Measurements from ENCODE around the gene CNNM3. TPM values are rescaled to one million over a fixed set of nuclear protein-coding genes. Genes with fewer than 3 reads are reported as not detected.
A peak's percentile ranks its signal among the peaks of the same experiment; 100 is the strongest.

CNNM3 gene
- total and polyA plus RNA-seq, 2 experiments from 2014 or later, result 0.98 to 5.0 TPM

GRCh38 chr2:96866986-96867755 lies 51.1 kb downstream of the CNNM3 start:
- Histone ChIP-seq H3K36me3 (ENCODE audit: low read depth) (peaks cover 6% of the 10 kb centered on the region; the same call in 1 of the 2 replicates), H3K27me3 (replicated peaks; ENCODE audit: insufficient read depth) (no peaks in the 10 kb centered on the region), H3K4me3 (peak overlapping the region; percentile 86), H3K9ac (peak overlapping the region; percentile 95), H3K9me3 (ENCODE audit: low read depth) (no peaks in the 10 kb centered on the region), H3F3A (ENCODE audit: insufficient read depth) (no peaks in the 10 kb centered on the region), H3K9me2 (ENCODE audit: insufficient read depth) (no peaks in the 10 kb centered on the region), H3K4me2 (ENCODE audit: unreplicated experiment) (peak overlapping the region; percentile 99), H3K4me1 (ENCODE audit: insufficient read depth) (peaks cover 5% of the 10 kb centered on the region; the same call in 1 of the 2 replicates), H4K20me1 (ENCODE audit: insufficient read depth) (no peaks in the 10 kb centered on the region), H2AFZ (peak overlapping the region; percentile 78), H3K79me2 (ENCODE audit: insufficient read depth) (peaks cover 35% of the 10 kb centered on the region), H3K27ac (peak overlapping the region; percentile 75)
- WGBS, 2 experiments (ENCODE audit: low coverage in 1 of 2, low lambda C conversion rate in 2 of 2, missing lambda C conversion rate in 2 of 2), result 58 to 59% methylated on average over 22 of the region's 22 CpGs
- TF ChIP-seq EZH2phosphoT487 (IDR thresholded peaks at IDR 0.05; ENCODE audit: insufficient read depth, low read depth) (no peak), EZH2 (IDR thresholded peaks at IDR 0.05; ENCODE audit: insufficient read depth, poor library complexity, severe bottlenecking) (no peak)
- no peak for DNase-seq
- in situ Hi-C loops (cut with MboI), result loop anchor here (25.0 kb wide), 1 partner anchor 245 kb away; the partner anchor contains the start of gene ANKRD36

- peak overlapping the region; percentile 99 for H3K4me2 ChIP-seq (ENCODE audit: unreplicated experiment)
- 5 to 6% methylated on average over 25 to 27 of the region's 27 CpGs for whole genome bisulfite sequencing, 2 experiments (ENCODE audit: low coverage in 1 of 2, low lambda C conversion rate in 2 of 2, missing lambda C conversion rate in 2 of 2)
- H3K4me3 ChIP-seq, result peak overlapping the region; percentile 86
- no peaks in the 10 kb centered on the region for H3K9me2 ChIP-seq (ENCODE audit: insufficient read depth)
- peaks cover 35% of the 10 kb centered on the region for H3K79me2 ChIP-seq (ENCODE audit: insufficient read depth)
- H3K4me1 ChIP-seq (ENCODE audit: insufficient read depth), result peaks cover 7% of the 10 kb centered on the region
- peak overlapping the region; percentile 78 for H2AFZ ChIP-seq
- H3F3A ChIP-seq (ENCODE audit: insufficient read depth), result no peaks in the 10 kb centered on the region
- TF ChIP-seq EZH2 (IDR thresholded peaks at IDR 0.05; ENCODE audit: insufficient read depth, poor library complexity, severe bottlenecking), result no peak
- TF ChIP-seq EZH2phosphoT487 (IDR thresholded peaks at IDR 0.05; ENCODE audit: insufficient read depth, low read depth), result no peak
- H4K20me1 ChIP-seq (ENCODE audit: insufficient read depth), result no peaks in the 10 kb centered on the region
- in situ Hi-C loops (cut with MboI), result loop anchor here (25.0 kb wide), 1 partner anchor 244 kb away; the partner anchor contains the start of gene ANKRD36
- no peaks in the 10 kb centered on the region for H3K27me3 ChIP-seq (replicated peaks; ENCODE audit: insufficient read depth)
- peak overlapping the region; percentile 95 for H3K9ac ChIP-seq
- peaks cover 6% of the 10 kb centered on the region; the same call in 1 of the 2 replicates for H3K36me3 ChIP-seq (ENCODE audit: low read depth)
- peak overlapping the region; percentile 75 for H3K27ac ChIP-seq
- DNase-seq, result peak; percentile 63
- no peaks in the 10 kb centered on the region for H3K9me3 ChIP-seq (ENCODE audit: low read depth)
These were observed 51.9 kb downstream of the CNNM3 start for GRCh38 chr2:96867756-96868554.

GRCh38 chr2:96868555-96869280 lies 52.6 kb downstream of the CNNM3 start:
- DNase-seq, result peak; percentile 92
- 1 to 2% methylated on average over 12 to 57 of the region's 76 CpGs for WGBS, 2 experiments (ENCODE audit: low coverage in 1 of 2, low lambda C conversion rate in 2 of 2, missing lambda C conversion rate in 2 of 2)
- Histone ChIP-seq H3K4me2 (ENCODE audit: unreplicated experiment) (peak overlapping the region; percentile 99), H3K27me3 (replicated peaks; ENCODE audit: insufficient read depth) (no peaks in the 10 kb centered on the region), H3K36me3 (ENCODE audit: low read depth) (no peaks in the 10 kb centered on the region), H3K4me1 (ENCODE audit: insufficient read depth) (peaks cover 15% of the 10 kb centered on the region), H3K9me3 (ENCODE audit: low read depth) (no peaks in the 10 kb centered on the region), H2AFZ (peak overlapping the region; percentile 78), H4K20me1 (ENCODE audit: insufficient read depth) (no peaks in the 10 kb centered on the region), H3K9me2 (ENCODE audit: insufficient read depth) (no peaks in the 10 kb centered on the region), H3K27ac (peak overlapping the region; percentile 75), H3F3A (ENCODE audit: insufficient read depth) (no peaks in the 10 kb centered on the region), H3K4me3 (peak overlapping the region; percentile 86), H3K9ac (peak overlapping the region; percentile 95), H3K79me2 (ENCODE audit: insufficient read depth) (peaks cover 35% of the 10 kb centered on the region)
- in situ Hi-C loops (cut with MboI), result loop anchor here (25.0 kb wide), 1 partner anchor 244 kb away; the partner anchor contains the start of gene ANKRD36
- no peak for TF ChIP-seq EZH2phosphoT487 (IDR thresholded peaks at IDR 0.05; ENCODE audit: insufficient read depth, low read depth)
- no peak for TF ChIP-seq EZH2 (IDR thresholded peaks at IDR 0.05; ENCODE audit: insufficient read depth, poor library complexity, severe bottlenecking)
